HG02798 (cell line): Measurements from ENCODE around the gene CACNA2D4.

Experiments
- ATAC-seq: cut with Tn5 transposase; IDR thresholded peaks from one replicate; pipeline ENCODE4 v1.9.1; 2021; ENCODE audit warnings: mild to moderate bottlenecking; ENCODE audit not compliant: unreplicated experiment, poor library complexity

CACNA2D4 gene

DNA sequence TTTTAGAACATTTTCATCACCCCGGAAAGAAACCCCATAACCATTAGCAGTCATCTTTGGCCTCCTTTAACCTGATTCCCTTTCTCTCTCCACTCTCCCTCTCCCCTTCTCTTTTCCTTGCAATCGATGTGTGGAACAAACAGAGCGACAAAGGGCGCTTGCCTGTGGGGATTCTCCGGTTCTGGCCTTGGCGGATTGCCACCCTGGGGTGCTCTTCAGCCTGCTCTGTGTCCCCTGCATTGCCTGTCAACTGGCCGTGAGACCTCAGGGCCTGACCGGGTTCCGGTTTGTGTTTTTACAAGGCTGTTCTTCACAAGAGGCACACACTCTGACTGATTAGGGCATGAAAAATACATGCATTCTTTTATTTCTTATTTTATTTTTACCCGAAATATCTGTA, 70.3 kb downstream of the CACNA2D4 start:
- ATAC-seq = no peak

DNA sequence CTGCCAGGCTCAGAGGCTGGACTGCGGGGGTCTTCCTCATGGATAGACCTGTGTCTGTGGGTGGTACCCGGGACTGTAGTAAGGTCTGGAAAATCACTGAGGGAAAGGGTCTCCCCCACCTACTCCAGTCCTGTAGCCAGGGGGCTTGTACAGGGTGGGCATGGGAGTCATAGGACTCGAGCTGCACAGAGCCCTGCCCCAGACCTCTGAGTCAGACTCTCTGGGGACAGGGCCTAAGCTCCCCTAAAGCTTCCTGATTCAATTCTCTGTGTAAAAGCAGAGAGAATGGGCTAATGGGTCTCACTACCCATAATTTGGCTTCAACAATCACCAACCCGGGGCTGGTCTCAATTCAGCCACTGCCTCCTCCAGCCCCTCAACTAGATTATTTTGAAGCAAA, 71.0 kb downstream of the CACNA2D4 start:
- no peak for ATAC-seq

DNA sequence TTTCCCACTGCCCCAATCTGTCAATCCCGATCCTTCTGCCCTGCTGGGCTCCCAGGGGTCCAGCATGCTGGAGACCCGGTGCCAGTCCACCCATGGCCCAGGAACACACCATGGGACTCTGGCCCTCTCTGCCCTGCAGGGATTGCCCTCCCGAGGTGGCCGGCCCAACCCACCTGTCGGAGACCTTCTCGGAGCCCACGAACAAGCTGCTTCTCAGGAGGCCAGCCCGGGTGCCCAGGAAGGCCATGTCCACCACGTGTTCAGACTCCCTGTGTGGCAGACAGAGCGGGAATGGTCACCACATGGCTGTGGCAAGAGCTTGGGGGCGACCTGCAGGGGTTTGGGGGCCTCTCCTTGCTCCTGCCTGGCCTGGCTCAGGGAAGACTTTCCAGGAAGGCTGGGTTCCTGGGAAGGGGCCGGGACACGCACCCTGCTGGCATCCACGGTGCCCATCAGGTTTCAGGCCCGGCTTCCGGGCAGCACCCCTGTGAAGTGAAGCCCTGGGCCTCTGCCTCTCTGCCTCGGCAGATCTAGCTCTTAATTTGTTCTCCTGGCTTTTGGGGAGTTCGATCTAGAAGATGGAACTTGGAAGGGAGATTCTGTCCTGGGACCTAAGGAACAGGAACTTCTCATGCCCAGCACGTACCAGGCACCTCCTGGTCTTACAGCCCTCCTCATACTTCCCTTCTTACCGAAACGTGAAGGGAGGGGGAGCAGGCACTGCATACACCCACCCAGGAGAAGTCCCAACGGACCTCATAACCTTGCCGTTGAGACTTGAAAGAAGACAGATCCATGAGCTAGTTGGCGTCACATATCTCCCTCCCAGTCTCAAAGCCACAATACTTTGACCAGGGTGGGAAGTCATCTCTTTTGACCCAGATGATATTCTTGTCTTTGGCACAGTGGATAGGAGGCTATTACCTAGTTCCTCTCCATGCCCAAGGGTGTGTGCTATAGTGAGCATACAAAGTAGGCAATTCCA, 71.7 kb downstream of the CACNA2D4 start:
- ATAC-seq = no peak

DNA sequence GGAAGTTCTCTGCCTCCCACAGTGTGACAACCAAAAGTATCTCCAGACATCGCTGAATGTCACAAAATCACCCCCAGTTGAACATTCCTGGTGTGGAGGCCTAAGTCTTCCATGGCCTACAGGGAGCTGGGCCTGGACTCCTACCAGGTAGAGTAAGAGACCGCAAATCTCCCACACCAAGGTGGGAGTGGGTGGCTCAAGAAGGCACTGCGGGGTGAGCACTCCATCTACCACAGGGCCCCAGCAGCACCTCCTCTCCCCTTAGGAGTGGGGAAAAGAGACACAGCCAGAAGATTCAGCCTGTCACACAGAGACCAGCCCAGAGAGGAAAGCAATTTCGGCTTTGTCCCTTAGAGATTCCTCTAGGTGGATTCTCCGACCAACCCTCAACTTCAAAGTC, 72.6 kb downstream of the CACNA2D4 start:
- no peak for ATAC-seq

DNA sequence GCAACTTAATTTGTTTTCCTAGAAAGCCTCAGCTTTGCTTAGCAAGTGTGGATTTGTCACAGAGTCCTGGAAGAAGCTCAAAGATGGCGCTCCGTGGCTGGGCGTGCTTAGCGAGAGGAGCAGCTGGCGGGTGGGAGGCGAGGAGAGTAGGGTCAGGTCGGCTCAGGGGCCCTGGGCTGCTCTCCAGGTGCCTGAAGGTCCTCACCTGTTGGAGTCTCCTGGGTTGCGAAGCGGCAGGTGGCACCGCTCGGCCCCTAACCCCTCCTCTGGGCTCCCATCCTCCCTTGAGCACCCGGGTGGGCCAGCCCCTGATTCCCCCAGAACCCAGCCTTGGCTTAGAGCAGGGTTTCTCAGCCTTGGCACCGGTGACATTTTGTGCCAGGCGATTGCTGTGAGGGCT, 73.0 kb downstream of the CACNA2D4 start:
- no peak for ATAC-seq

DNA sequence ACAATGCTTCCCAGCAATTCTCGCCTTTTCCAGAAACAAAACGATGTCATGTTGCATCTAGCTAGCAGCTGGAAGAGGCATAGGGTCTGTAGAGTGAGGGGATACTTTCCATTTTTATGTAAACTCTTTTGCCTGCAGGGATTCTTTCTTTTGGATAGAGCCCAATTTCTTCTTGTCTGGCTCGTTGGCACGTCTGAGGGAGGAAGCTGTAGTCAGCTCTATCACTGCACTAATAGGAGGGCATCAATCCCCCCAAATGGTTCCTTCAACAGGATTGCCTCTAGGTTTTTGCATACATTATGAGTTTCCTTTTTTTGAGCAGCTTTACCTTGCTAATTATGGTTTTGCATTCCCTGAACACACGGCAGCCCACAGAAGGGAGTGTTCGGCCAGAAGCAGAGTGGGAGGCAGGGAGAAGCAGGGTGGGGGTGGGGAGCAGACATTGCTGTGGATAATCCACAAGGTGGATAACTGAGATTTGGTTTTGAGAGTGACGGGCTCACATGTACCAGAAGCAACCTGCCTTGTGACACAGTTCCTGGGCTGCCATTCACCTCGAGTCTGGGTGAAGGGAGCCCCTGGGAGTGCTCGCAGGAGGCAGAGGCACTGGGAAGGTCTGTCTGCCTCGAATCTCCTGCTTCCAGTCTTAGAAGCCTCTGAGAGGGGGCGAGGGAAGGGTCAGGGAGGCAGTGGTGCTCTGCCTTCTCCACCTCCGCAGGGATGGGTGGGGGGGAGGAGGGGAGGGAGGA, 73.6 kb downstream of the CACNA2D4 start:
- no peak for ATAC-seq

DNA sequence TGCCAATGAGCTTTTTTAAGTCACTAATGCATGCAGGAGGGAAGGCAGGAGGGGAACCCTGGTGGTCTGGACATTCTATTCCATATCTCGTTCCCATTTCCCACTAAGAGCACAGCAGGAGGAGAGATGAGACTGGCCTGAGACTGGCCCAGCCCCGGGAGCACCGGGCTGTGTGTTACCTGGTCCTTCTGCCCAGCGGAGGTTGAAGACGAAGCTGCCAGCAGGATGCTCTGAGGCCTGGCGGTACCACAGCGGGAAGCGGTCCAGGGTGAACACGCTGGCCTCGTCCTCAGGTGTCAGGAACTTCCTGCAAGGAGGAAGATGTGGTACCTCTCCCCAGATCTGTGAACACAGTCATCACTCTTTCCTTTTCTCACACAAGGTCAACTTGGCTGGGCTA, 74.2 kb downstream of the CACNA2D4 start:
- no peak for ATAC-seq

DNA sequence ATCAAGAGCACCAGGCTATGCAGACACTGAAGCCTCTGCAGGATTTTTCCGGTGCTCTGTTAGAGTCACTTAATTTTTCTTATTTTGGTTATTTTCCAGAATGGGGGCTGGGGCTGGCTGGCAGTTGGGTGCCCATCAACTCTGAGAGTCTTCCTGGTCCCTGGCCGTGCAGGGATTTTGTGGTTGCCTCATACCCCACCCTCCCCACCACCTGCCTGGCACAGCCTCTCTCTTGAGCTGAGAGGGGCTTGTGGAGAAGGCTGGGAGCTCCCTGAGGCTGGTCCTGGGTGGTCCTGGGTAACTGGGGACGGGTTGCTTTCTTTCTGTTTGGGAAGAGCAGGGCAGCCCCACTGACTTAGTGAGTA, 74.8 kb downstream of the CACNA2D4 start:
- no peak for ATAC-seq

DNA sequence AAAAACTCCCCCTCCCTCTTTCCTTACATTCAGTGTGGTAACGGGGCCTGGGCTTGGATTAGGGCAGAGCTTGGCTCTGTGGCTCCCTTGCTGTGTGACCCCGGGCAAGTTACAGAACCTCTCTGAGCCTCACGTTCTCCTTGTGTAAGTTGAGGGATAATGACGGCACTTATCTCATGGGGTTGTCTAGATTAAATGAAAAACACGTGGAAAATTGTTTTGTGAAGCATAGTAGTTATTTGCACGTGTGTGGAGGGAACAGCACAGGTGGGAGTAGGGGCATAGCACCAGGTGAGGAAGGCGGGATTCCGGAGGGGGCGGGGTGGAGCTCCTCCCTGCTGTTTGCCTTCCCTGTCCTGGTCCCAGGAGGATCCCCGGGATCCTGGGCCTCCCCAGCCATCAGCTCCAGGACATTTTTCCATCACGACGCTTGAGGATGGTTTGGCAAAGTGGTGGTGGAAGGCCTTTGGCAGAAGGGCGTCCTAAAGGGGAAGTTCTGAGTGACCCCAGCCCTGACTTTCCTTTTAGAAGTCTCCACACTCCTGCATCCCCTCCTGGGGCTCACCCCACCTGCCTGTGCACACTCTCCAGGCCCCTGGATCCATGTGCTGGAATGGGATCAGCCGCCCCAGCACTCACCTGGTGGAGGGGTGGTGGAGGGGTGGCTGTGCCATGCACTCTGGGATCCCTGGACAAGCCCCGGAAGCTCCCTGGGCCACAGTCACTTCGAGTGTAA, 75.4 kb downstream of the CACNA2D4 start:
- ATAC-seq = no peak

DNA sequence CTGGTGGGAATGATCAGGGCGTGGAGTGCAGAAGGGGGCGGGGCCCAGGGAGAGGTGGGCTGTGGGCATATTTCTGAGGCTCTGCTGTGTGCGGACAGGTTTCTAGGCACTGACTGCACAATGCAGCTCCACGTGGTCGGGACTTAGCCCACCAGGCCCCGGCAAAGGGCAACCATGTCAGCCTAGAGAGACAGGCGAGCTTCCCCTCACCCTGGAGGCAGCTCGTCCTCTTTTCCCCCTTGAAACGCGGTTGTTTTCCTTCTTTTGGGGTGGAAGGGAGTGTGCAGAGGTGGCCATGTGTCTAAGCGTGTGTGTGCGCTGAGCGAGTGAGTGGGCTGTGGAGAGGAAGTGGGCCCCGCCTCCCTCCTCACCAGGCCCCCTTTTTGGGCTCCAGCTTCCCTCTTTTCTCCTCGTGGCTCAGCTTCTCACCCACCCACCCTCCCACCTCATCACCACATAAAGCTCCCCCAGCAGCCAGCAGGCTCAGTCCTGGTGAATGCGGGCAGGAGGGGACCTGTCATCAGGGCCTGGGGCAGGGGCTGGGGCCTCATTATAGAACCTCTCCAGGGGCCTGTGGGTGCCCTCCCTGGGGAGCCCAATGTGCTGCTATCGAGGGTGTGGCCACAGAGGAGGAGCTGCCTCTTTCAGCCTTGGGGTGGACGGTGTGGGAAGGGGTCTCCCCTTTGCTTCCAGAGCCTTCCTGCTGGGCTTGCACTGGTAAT, 76.1 kb downstream of the CACNA2D4 start:
- no peak for ATAC-seq

DNA sequence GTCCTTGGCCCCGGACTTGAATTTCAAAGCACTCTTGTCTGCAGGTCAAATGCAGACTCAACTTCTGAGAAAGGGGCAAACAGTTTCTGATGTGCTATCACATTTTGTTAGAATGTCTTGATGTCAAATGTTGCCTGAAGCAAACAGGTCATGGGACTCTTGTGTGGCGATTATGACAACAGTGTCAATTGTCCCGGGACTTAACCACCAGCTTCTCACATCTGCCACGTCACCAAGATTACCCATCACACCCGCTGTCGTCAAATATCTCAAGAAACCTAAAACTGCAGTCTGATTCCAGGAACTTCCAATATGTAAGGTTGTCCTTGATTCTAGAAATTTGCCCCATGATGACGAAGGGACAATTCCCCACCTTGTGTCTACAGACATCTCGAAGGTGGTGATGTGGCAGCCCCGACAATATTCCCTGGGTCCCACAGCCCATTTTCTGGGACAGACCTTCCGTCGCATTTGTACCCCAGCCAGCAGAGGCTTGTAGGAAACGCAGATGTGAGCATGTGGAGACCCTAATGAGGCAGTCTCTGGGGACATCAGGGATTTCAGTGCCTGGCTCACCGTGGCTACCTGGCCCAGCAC, 76.8 kb downstream of the CACNA2D4 start:
- no peak for ATAC-seq

DNA sequence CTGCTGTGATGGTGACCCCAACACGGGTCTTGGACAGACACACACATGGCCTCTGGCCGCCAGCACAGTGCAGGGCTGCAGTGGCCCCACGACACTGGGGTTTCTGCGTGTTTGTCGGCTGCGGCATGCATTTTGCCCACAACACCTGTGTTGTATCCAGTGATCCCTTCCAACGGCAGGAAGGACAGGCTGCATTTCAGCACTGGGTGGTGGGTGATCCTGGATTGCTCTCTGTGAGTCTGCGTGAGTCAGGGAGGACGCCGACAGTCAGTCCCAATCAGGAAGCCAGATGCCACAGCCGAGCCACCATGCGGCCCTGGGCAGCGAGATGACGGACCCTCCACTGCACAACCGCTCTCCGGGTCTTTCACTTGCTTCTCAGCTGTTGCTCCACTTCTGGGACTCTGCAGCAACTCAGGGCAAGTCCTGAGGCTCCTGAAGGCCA, 77.4 kb downstream of the CACNA2D4 start:
- no peak for ATAC-seq

DNA sequence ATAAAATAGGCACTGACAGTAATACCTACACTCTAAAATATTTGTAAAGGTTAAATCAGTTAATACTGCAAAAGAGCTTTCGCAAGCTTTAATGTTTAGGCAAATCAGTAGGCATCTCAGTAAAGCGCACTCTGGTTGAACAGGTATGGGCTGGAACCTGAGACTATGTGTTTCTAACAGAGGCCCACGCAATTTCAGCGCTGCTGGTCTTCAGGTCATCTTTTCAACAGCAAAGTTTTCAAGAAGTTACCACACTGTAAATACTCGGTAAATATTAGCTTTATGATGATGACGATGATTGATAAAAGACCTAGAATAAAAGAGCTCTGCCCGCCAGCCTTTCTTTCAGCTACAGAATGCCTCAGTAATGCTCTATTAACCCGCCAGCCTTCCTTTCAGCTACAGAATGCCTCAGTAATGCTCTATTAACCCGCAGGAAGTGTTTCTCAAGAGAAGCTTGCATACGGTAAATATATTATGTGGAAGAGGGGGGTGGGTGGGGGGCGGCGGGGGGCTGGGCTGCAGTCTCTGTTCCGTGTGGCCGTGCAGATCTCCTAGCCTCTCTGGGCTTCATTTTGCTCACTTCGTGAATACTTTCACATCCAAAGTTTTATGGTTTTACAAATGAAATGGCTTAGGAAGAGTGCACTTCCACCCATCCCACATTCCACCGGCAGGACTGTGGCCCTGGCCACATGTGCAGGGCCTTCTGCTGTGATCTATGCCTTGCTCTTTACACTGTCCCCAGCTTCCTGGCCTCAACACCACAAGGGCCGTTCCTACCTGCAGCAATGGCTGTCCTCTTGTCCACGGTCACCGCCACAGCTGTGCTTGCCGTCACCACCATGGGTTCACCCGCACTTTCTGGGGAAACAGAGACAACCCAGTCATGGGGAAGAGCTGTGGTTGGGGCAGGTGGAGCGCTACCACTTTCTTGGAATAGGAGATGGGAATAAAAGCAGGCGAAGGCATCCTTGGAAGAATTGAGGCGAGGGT, 78.2 kb downstream of the CACNA2D4 start:
- no peak for ATAC-seq

DNA sequence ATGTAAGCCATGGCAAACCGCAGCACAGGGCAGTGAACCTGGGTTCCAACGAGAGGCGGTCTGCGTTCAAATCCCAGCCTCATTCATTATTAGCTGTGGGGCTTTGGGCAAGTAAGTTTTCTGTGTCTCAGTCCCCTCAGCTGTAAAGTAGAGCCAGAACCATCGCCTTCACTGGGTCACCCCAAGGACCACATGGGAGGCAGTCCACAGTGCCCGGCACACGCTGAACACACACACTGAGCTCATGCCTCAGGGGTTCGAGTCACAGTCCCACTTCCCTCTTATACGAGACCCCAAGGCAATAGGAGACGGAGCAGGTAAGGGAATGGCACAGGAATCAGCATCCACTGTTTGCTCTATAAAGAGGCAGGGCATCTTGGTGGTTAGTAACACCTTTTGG, 79.0 kb downstream of the CACNA2D4 start:
- no peak for ATAC-seq

DNA sequence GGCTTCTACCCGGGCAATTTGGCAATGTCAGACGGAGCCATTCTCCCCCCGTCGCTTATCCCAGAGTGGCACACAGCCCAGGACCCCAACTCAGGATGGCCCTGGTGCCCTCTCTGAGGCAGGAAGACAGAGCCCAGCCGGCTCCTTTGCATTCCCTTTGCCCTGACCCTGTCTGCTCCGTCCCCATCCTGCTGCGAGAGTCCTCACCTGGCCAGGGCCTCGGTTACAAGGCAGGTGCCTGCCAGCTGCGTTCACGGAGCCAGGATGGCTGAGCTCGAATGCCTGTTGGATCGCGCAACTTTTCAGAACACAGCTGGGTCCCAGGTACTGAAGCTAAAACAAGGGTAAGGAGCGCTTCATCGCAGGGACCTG, 79.5 kb downstream of the CACNA2D4 start:
- no peak for ATAC-seq

DNA sequence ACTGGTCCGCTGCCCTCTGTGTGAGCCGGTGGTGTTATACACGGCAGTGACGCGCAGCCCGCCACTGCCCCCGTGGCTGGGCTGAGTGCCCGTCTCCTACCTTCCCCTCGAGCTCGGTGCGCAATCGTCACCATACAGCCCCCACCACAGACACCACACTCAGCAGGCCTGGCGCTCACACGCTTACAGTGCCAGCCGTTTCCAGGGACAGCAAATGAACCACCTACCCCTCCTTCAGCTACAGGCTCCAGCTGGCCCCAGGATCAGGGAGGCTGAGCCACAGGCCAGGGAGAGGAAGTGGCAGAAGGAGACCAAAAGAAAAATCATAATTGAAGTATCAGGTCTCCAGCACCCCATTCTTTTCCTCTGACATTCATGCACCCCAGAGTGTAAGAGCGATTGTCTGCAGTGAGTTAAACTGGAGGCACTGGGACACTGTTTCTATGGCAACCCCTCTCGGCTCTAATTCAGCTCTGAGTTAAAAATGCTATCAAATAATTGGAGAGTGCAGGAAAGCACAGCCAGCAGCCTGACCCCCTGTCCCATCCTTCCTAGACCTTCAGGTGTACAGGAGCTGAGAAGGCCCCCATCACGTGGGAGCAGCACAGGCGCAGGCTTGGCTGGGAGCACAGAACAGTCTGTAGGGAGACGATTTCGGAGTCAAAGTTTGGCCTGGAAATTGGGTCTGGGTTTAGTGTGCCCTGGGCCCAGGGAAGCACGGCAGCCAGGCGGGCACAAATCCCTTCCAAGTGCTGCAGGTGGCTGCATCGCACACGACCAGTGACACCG, 80.1 kb downstream of the CACNA2D4 start:
- no peak for ATAC-seq

DNA sequence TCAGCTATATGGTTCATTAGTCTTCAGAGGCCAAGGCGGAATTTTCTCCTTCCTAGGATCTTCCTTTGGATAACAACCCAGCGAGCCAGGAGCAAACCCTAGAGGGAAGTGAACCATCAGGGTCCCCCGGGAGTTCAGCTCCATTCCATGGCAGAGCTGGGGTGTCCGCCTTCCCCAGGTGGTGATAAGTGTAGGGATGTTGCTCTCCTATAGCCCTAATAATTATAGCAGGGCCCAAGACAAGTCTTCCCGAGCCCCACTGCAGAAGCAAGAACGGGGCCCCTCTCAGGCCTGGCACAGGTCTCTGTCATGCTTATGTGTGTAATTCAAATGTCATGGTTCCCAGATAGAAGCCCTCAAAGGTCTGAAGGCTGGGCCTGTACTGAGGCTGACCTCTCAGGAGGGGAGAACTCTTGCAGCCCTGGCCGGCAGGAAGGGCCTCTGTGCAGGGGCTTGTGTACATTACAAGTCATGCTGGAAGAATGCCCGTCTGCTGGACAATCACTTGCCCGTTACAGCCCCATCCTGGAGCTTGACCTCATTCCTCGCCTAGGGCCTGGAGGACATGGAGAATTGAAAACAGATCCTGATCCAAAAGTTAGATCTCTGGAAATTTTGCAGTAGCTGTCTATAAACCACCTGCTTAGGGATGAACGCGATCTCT, 80.8 kb downstream of the CACNA2D4 start:
- no peak for ATAC-seq
